Activated CD4-positive, CD25-positive, alpha-beta regulatory T cell treated with anti-CD3 and anti-CD28 coated beads, Interleukin-2, amount 50 U/mL, for 72 hours (primary cell): ENCODE data around the gene HHATL.
A peak's percentile ranks its signal among the peaks of the same experiment; 100 is the strongest.

Experiments
- DNase-seq: peaks from one replicate; pipeline ENCODE4 v3.0.0; 2021

The HHATL gene

DNA sequence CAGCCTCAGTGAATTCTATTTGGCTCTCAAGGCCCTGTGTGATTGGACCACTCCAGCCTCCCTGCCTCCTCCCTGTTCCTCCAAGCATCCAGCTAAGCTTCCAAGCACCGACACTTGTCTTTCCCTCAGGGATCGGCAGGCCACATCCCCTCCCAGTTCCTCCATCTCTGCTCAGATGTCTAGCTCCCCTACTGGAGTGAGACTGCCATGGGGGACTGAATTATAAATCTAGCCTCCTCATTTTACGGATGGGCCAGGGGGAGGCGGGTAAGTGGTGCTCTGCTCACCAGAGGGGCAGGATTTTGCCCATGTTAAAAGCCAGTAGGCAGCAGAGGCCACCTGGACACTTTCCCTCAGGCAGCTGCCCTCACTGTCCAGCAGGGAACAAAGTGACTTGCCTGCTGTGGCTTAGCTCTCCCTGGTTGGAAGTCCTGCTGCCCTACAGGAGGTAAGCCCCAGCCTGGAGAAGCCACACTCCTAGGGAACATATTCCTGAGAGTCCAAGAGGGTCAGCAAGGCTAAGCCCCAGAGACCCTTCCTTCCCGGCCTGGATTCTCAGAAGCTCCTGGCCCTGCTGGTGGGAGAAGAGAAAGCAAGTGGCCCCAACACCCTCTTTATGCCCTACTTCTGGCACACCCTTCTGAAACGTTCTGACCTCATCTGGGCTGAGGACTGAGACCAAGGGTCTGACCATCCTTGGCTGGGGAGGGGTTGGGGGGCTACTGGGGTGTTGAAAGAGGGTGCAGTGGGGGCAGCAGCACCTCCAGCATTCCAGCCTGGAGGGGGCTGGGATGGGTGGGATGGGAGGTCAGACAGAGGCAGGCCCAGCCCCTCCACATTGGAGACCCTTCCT is 9.1 kb upstream of the HHATL start:
- DNase-seq, result peak; percentile 14

DNA sequence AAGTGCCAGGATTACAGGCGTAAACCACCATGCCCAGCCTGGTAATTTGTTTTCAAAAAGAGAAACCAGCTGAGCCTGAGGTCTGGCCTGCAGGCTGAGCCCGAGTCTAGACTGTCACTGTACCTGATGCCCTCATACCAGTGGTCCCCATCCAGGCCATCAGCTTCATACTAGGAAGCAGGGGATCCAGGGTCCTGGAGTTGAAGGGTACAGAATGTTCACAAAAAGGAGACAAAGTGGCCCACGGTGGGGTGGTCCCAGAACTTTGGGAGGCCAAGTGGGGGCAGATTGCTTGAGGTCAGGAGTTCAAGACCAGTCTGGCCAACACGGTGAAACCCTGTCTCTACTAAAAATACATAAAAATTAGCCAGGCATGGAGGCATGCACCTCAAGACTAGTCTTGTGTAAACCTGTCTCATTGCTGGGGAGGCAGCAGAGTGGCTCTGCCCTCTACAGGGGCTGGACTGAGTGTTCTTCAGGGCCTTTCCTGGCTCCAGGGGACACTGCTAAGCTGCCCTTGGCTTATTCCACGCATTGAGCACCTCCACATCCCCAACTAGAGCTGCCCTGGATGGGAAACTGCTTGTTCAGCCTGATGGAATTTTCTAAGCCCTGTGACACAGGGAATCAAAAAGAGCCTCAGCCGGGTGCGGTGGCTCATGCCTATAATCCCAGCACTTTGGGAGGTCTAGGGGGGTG is 7.9 kb upstream of the HHATL start:
- peak; percentile 9 for DNase-seq

DNA sequence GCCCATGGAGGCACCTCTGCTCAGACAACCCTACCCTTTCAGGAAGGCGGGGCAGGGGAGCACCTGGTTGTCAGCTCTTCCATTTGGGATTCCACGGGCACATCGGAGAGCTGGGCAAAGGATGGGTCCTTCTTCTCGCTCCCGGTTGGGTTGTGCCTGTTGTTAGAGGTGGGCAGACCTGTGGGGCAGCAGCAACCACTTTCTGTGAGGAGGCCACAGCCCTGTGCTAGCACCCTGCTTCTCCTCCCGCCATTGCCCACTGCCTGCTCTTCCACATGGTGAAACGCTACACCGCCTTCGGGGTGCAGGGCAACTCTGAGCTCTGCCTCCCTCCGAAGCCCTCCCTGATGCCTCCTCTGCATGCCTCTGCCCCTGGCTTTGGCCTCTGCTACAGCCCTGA is 7.0 kb upstream of the HHATL start:
- peak; percentile 26 for DNase-seq

DNA sequence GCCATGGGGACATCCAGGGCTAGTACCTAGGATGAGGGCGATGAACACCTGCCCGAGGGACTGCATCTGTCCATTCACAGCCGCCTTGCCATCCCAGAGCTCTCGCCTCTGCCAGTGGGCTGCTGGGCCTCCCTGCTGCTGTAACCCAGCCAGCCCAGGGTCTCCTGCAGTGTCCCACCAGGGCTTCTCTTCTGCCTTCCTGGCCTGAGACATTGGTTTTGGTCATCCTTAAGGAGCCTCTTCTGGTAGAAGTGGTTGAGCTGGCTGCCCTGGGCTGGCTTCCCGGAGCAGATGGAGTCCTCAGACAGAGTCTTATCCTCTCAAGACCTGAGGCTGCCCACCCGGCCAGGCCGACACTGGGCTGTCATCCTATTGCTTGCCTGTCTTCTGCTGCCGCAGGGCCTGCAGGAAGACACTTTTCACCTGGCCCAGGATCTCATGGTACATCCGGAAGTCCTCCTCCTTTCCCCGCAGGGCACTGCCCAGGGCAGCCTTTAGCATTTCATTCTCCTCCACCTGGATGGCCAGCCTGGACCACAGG is 6.1 kb upstream of the HHATL start:
- DNase-seq, result no peak

DNA sequence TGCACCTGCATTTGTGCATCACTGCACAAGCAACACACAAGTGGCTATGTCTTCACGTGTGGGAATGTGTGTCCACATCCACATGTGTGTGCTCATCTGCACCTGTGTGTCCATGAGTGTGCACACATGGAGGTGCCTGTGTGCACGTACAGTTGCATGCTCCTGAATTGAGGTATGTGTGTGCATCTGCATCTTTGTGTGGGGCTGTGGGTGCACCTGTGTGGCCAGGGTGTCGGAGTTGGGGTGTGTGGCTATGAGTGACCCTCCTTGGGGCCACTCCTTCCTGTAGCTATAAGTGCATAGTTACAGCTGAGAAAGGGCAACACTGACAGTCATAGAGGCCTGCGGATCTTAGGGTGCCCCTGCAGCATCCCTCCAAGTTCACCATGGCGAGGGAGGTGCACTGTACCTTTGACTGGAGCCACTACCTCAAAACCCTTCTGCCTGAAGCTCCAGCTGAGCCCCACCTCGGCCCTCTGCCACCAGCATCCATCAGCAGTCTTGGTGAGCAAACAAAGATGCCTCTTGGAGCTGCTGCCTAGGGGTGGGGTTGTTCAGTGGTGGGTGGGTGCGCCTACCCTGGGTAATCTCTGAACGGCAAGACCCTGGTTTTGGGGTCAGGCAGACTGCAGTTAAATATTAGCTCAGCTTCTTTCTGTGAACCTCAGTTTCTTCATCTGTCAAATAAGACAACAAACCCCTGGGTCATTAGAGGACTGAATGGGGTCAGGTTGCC is 5.2 kb upstream of the HHATL start:
- peak; percentile 19 for DNase-seq

DNA sequence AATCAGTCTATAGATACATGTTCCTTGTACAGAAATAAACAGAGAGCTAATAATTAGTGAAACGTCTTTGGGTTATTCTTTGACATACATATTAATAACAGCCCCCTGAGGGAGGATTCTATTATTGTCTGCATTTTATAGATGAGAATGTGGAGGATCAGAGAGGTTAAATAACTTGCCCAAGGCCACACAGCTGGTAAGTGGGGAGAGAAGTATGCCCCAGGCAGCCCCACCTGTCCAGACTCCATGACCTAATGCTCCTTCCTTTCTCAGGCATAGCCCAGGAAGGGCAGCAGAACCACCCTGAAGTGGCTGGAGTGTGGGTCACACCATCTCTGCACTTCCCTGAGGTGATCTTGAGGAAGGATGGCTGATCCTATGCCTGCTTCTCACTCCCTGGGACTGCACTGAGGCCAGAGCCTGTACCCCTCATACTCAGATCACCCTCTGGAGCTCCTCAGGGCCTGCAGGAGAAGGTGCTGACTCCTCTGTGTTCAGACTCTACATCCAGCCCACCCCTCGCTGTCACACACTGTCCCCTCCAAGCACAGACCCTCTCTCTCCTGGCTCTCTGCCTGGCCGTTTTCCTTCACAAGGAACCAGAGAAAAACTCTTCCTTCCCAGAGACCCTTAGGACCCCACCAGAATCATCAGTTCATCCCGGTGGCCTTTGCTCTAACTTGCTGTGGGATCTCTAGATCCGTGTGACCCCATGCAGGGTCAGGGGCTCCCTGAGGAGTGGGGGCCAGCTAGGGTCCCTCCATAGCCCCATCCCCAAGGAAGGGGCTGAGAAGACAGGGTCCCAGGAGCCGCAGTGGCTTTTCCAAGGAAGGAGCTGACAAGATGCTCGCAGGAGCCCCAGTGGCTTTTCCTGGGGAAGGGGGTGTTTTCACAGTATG is 4.4 kb upstream of the HHATL start:
- DNase-seq, result peak; percentile 26

DNA sequence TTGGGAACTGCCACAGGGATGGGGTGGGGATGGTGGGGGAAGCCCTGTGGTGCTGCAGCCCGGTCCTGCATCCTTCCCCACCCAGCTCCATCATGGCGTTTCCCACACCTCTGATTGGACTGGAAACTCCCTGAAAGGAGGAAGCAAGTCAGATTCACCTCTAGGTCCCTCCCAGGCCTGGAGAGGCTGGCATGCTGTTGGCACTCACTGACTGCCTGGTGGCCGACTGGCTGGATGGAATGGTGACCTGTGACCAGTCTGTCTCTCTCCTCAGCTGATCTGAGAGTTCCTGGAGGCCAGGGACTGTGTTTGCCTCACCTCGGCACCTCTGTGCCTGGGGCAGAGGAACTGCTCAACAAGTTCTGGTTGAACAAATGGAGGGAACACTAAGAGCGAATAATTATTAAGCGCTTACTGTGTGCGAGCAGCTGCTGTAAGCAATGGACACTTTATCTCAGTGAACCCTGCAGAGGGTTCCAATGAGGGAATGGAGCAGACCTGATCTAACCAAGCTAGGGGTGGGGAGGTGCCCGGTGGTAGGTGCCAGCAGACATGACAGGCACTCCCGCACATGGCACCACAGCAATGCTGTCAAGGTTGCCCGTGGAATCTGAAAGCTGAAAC is 3.5 kb upstream of the HHATL start:
- DNase-seq, result peak; percentile 24

DNA sequence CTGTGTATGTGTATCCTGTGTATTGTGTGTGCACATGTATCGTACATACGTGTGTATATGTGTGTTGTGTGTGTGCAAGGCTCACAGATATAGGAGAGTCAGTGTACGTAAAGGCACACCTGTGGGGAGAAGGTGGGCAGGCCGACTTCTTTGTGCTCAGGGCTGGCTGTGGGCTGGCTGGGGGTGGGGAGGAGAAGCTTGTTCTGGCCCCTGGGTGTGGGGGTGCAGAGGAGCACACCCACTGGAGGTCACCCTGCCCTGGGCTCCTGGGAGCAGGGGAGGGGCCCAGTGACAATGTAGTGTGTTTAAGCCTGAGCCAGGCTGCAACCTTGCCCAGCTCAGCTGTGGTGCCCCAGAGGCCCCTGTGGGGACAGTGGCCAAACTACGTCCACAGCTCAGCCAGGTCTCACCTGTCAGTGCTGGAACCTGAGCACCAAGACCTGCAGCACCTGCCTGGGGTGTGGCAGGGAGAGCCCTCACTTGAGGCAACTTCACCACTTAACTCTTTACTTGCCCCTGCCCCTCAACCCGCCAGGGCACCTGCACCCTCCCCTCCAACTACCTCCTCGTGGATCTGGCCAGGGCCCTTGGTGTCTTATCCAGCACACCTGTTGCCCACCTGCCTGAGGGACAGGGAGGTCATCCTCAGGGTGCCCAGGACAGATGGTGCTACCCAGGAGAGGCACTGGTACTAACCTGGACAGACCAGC is 2.6 kb upstream of the HHATL start:
- DNase-seq, result peak; percentile 24

DNA sequence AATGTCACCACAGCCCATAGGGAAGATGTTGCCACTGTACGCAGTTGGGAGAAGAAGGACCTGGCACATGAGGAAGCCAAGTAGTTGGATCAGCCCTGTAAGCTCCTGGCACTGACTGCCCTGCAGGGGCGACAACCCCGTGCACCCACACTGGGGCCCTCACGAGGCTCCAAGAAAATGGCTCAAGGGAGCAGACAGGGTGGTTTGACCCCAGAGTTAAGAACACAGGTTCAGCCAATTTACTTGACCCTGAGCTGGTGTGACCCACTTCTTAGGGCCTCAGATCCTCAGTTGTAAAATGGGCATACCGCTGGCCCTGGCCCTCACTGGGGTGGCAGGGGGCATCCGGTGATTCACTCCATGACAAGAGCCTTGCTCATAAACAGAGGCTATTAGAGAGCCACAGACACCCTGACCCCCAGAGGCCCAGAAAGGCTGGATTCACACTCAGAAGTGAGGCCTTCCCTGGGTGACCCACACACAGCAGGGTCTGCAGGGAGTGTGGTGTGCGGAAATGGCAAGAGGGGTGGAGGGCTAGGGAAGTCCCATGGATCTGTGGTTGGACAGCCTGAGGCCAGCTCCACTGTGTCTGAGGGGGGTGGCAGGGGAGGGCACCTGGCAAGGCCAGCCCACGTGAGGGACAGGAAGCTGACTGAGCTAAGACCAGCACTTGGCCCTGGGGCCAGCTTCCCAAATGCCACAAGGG is 1.7 kb upstream of the HHATL start:
- DNase-seq, result peak; percentile 26

DNA sequence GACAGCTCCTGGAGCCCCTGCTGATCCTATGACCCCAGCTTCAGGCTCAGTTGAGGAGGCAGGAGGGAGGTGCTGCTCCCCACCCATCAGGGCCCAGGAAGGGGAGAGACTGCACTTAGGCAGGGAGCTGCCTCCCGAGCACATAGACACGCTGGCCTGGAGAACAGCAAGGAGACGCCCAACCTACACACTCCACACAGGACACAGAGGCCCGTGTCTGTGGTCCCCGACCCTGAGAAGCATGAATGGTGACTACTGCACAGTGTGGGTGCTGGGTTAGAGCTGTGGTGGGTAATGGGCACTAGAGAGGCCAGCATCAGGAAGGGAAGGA is 1.1 kb upstream of the HHATL start:
- DNase-seq, result peak; percentile 20

DNA sequence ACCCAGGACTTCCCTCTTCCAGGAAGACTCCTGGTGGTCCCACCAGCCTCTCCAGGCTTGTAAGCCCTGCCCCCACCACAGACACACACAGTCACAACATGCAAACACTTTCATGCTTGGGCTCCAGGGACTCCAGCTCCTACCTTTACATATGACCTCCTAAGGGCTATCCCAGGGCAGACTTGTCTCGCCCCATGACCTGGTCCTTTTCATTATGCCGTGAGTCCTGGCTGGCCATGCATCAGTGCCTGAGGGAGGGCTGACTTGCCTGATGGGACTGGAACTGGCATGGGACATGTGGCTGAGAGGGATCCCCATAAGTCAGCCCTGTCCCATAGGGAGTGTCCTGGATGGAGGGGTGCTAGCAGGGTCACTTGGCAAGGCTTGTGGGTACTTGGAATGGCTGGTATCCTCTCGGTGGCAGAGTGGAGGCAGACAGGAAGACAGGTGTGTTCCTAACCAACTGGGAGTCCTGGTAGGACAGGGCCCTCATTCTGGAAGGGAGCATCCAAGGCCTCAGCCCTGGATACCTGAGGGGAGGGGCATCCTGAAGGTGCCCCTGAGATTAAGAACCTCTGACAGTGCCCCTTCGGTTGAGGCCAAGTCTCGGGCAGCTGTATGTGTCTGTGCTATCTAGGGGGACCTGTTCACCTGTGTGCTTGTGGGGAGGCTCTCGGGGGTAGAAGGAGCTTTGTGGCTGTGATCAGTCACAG is 540 bp upstream of the HHATL start:
- no peak for DNase-seq

DNA sequence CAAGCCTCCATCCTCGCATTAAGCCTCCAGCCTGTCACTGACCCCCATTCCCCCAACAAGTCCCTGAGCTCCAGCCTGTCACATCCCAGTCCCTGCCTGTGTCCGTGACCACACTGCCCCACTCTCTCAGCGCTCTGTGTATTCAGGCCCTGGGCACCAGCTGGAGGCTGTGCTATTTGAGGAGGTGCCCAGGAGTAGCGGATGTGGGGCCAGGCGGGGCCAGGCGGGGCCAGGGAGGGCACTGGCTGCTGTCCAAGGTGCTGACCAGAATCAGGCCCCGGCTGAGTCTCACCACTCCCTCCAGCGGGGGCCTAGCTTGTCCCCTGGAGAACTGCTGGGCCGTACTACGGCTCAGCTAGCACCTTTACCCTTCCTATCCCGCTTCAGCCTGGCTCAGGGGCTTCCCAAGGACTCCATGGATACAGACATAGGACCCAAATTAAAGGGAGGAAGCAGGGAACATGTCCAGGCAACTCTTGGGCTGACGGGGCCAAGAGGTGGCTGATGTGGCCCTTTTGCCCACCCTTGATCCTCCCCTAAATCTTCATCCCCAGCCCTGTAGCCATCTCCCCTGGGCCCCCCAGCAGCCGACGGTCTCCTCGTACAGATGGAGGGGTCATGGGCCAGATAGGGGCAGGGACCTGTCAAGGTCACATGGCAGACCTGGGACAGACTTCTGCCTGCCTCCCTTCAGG is 1.1 kb downstream of the HHATL start:
- DNase-seq, result peak; percentile 60

DNA sequence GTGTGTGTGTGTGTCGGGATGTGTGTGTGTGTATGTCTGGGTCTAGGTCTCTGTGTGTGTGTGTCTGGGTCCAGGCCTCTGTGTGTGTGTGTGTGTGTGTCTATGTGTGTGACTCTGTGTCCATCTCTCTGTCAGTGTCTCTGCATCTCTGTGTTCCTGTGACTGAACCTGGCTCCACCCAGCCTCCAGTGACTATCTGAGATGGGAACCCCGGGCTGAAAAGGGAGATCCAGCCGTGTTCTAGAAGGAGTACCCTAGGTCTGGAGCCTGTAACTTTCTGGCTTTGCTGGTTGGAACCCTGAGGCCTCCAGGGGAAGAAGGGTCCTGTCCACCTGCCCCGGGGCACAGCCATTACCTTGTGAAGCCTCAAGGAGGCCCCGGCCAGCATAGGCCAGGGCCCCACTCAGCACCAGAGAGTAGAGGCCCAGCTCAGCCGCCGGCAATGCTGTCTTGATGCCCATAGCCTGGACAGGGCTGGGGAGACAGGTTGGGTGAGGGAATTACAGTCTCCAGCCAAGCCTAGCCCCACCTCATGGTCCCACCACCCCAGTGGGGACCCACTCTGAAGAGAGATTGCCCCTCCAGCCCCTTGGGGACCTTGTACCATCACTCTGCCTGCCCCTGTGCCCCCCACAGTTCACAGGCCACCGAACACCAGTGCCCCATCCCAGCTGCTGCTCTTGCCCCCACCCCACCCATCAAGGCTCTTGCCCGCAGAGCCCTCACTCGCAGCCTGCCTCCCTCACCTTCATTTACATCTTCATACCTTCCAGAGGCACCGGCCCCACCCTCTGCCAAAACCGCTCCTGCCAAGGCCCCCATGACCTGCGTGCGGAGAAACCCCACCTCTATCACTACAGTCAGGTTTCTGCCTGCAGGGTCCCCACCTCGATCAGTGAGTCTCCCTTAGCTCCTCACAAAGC is 2.0 kb downstream of the HHATL start:
- DNase-seq, result no peak

DNA sequence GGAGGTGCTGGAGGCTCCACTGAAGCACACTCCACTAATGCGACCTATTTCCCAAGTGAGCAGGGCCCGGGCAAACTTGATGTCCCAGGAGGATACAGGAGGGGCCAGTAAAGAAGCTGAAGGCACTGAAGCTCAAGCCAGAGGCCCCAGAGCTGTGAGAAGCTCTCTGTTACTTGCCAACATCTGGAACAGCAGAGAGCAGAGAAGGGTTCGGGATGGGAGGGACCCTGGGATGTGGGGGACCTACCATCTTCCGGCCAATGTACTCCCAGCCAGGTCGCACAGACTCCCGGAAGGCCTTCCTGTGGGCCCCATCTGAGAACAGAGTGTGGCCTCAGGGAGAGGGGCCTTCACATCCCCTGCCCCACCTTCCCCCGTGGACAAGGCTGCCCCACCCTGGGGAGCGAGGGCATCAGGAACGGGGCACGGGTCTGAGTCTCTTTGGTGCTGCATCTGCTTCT is 3.1 kb downstream of the HHATL start:
- peak; percentile 26 for DNase-seq

DNA sequence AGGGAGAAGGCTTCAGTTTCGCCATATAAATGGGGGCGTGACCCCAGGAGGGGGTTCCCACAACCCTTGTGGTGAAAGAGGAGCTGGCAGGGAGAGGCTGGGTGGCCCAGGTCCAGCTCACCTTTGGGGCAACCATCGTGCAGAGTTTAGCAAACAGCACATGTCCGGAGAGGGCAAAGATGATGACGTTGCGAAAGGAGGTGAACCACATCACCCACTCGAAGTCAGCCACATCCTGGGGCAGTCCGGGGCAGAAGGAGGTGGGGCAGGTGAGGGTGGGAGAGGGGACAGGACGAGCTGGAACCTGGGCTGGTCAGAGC is 3.7 kb downstream of the HHATL start:
- peak; percentile 32 for DNase-seq

DNA sequence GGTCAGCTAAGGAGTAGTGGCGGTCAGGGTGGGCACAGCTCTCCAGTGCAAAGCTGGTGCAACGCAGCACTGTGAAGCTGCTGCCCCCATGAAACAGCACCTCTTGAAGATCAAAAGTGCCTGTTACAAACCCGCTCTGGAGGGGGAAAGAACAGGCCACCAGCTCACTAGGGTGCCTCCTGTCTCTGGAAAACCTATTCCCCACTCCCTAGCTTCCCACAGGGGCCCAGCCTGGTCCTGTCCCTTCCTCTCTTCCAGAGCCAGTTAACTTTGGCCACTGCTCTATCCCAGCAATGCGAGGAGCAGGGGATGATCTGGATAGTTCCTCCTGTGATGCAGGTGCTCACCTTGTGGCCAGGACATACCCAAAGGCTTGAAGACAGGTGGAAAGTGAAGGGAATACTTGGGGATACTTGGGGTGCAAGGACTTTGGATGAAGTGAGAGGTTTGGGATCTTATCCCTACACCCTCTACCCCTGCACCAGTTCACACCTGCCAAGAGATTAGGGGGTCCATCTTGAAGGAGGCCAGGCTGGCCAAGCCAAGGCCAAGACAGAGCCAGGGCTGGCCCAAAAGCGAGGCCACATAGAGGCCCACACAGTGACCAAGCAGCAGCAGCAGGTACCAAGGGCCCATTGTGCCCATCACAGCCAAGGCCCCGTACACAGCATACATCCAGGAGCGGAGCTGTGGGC is 4.2 kb downstream of the HHATL start:
- no peak for DNase-seq

DNA sequence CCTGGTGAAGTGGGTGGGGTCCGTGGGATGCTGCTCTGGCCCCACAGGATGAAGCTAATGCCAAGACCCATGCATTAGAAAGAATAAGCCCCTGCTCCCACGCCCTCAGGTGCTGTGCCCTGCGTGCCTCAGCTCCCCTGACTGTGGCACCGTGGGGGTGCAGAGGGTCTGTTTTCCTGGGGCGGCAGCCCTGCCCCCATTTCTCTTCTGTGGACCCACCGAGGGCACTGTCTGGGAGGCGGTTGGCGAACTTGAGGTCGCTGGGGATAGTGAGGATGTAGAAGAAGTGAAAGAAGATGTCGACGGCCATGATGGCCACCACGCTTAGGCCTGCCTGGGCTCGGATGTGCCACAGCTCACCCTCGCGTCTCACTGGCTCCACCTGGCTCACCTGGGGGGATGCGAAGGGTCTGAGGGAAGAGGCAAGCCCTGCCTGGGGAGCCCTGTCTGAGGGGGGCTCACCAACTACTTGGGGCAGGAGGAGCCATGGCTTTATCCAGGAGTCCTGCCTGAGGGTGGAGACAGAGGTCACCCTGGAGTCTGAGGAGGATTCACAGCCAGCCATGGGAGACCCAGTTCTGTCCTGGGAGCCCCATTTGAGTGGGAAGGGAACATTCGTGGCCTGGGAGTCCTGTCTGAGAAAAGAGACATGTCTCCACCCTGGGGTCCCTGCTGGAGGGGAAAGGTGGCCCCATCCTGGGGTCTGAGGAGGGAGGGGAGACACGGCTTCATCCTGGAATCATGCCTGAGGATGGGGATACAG is 5.1 kb downstream of the HHATL start:
- no peak for DNase-seq
